ENCODE measurements around the gene CPHXL. TPM values are rescaled to one million over a fixed set of nuclear protein-coding genes. Genes with fewer than 3 reads are reported as not detected.

CPHXL gene
- total RNA-seq, 1 donor from 2014 or later: not detected

- H3K4me3 ChIP-seq (ENCODE audit: low read depth, low read length): no peak within 1 kb of the TSS
- TF ChIP-seq CTCF (IDR thresholded peaks at IDR 0.05; ENCODE audit: insufficient read depth, low read length, poor library complexity, severe bottlenecking): no peak
- no peaks in the 10 kb centered on the region for H3K27me3 ChIP-seq (ENCODE audit: control insufficient read depth, insufficient read depth, low read length)
- no peaks in the 10 kb centered on the region for H3K36me3 ChIP-seq (ENCODE audit: control insufficient read depth, insufficient read depth, low read length)
- no peak for DNase-seq (ENCODE audit: low read depth)
Observed at GRCh38 chr16:75676909-75677308, 49.4 kb downstream of the CPHXL start, which contains the start of gene CPHXL2. Gene CPHXL2, minus strand, starts transcription at chr16:75677009. Its CDS starts 10 bp downstream, at chr16:75676999.

- Histone ChIP-seq H3K4me3 (ENCODE audit: low read depth, low read length) (no peak overlapping the region), H3K27me3 (ENCODE audit: control insufficient read depth, insufficient read depth, low read length) (no peaks in the 10 kb centered on the region), H3K36me3 (ENCODE audit: control insufficient read depth, insufficient read depth, low read length) (no peaks in the 10 kb centered on the region)
- no peak for TF ChIP-seq CTCF (IDR thresholded peaks at IDR 0.05; ENCODE audit: insufficient read depth, low read length, poor library complexity, severe bottlenecking)
- no peak for DNase-seq (ENCODE audit: low read depth)
Observed at GRCh38 chr16:75667503-75667902, 58.8 kb downstream of the CPHXL start.

Other genes with a start within 250 kb of the CPHXL start
- gene CHST6, start 231.0 kb downstream of the CPHXL start, total RNA-seq: 1.6 and 2.4 TPM in 2 replicates
- 0.07 TPM in 1 of 2 replicates, not detected in the other for gene CHST5, start 190.4 kb downstream of the CPHXL start, total RNA-seq
- gene TMEM231, start 170.2 kb downstream of the CPHXL start, total RNA-seq: 14.9 and 16.0 TPM in 2 replicates
- gene GABARAPL2, start 160.1 kb downstream of the CPHXL start, total RNA-seq: 67.9 and 75.6 TPM in 2 replicates
- 54.6 and 60.5 TPM in 2 replicates for gene ADAT1, start 103.2 kb downstream of the CPHXL start, total RNA-seq
- gene KARS1, start 78.8 kb downstream of the CPHXL start, total RNA-seq: 190 and 233 TPM in 2 replicates
- gene TERF2IP, start 78.7 kb downstream of the CPHXL start, total RNA-seq: 56.8 and 59.9 TPM in 2 replicates
- gene CPHXL2, start 49.5 kb downstream of the CPHXL start, total RNA-seq: not detected in 2 replicates
- gene DUXB, start 25.0 kb downstream of the CPHXL start, total RNA-seq: not detected in 2 replicates